Gastroesophageal sphincter (tissue), 3 donors: ENCODE data around the gene ARHGEF16.

Source experiments
- POLR2A ChIP-seq, 2 donors: fragments of 450-650 bp; IDR thresholded peaks; one replicate each; pipeline ENCODE4 v1.6.1; 2017; ENCODE audit warnings: antibody characterized with exemption in 2 of 2, mild to moderate bottlenecking in 2 of 2, moderate library complexity in 1 of 2
- TF ChIP-seq, protein P1 (sequence below), 4 experiments: fragments of 200-600 bp in 2 of 4; fragments of 450-650 bp in 2 of 4; sonication (generic) in 1 of 4; IDR thresholded peaks; one replicate each; pipeline ENCODE4 v1.5.1; 2017 to 2019; ENCODE audit warnings: antibody characterized with exemption in 4 of 4, mild to moderate bottlenecking in 2 of 4, moderate library complexity in 2 of 4

DNA sequence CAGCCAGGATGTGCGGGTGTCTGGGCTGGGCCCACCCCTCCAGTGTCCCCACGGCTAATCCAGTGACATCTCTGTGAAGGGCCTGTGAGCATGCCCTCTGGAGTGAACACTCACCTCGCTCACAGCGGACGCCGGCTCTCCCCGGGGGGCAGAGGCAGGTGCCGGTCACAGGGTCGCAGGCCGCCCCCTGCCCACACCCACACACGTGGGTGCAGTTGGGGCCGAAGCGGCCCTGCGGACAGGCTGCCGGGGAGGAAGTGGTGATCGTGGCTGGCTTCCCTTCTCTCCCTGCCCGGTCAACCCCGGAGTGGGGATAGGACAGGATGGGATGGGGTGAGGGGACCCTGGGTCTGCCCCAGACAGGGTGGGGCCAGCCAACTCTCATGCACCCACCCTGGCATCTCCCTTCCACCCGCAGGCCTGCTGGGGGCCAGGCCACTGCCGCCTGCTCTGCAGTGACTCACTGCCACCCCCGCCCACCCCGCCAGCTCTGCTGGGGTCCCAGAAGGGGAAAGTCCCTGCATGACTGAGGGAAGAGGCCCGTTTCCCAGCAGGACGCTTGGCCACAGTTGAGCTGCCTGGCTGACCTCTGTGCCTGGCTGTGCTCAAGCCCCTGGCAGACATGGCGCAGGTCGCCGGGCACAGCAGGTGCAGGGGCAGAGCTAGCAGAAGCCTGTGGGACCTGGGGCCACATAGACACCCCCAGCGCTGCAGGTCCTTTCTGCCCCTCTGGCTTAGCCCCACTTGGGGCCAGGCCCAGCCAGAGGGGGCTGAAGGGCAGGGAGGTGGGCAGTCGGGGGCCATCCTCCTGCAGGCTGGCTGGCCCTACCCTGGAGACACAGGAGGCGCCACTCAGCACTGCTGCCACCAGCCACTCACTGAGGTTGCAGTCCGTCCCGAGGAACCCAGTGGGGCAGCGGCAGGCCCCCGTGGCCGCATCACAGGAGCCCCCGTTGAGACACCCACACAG, 41.6 kb downstream of the ARHGEF16 start:
- TF ChIP-seq, protein P1, sequence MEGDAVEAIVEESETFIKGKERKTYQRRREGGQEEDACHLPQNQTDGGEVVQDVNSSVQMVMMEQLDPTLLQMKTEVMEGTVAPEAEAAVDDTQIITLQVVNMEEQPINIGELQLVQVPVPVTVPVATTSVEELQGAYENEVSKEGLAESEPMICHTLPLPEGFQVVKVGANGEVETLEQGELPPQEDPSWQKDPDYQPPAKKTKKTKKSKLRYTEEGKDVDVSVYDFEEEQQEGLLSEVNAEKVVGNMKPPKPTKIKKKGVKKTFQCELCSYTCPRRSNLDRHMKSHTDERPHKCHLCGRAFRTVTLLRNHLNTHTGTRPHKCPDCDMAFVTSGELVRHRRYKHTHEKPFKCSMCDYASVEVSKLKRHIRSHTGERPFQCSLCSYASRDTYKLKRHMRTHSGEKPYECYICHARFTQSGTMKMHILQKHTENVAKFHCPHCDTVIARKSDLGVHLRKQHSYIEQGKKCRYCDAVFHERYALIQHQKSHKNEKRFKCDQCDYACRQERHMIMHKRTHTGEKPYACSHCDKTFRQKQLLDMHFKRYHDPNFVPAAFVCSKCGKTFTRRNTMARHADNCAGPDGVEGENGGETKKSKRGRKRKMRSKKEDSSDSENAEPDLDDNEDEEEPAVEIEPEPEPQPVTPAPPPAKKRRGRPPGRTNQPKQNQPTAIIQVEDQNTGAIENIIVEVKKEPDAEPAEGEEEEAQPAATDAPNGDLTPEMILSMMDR (IDR thresholded peaks at IDR 0.05): no peak
- no peak for TF ChIP-seq POLR2A (IDR thresholded peaks at IDR 0.05)
